ENCODE measurements around the gene ARTN.
A peak's percentile ranks its signal among the peaks of the same experiment; 100 is the strongest.

Gene ARTN

GRCh38 chr1:43942411-43942810 lies 8.8 kb downstream of the ARTN start:
- DNase-seq (ENCODE audit: low read depth, low spot score), result no peak

GRCh38 chr1:43944860-43945259 lies 11.3 kb downstream of the ARTN start:
- DNase-seq (ENCODE audit: low read depth, low spot score), result no peak
- no peak overlapping the region for H3K4me3 ChIP-seq (ENCODE audit: low read length)

More at GRCh38 chr1:43942411-43942810, 8.8 kb downstream of the ARTN start:
- no peak overlapping the region for H3K4me3 ChIP-seq (ENCODE audit: low read length)

- H3K4me3 ChIP-seq (ENCODE audit: low read length), result peak overlapping the region; percentile 97
- no peak for DNase-seq (ENCODE audit: low read depth, low spot score)
Measured at GRCh38 chr1:43945674-43946235, 12.2 kb downstream of the ARTN start.

GRCh38 chr1:43946236-43947060 lies 12.8 kb downstream of the ARTN start, which contains the start of gene IPO13:
Gene IPO13, plus strand, starts transcription at chr1:43946950. Its CDS starts 651 bp downstream, at chr1:43947601.
- DNase-seq (ENCODE audit: low read depth, low spot score), result peak; percentile 93
- H3K4me3 ChIP-seq (ENCODE audit: low read length), result peak within 1 kb of the TSS; percentile 97

GRCh38 chr1:43947061-43947873 lies 13.7 kb downstream of the ARTN start:
- H3K4me3 ChIP-seq (ENCODE audit: low read length), result peak overlapping the region; percentile 97
- DNase-seq (ENCODE audit: low read depth, low spot score), result no peak

GRCh38 chr1:43947874-43948437 lies 14.4 kb downstream of the ARTN start:
- peak overlapping the region; percentile 97 for H3K4me3 ChIP-seq (ENCODE audit: low read length)
- no peak for DNase-seq (ENCODE audit: low read depth, low spot score)

GRCh38 chr1:43949678-43950077 lies 16.1 kb downstream of the ARTN start:
- DNase-seq (ENCODE audit: low read depth, low spot score), result no peak

GRCh38 chr1:43951021-43951985 lies 17.7 kb downstream of the ARTN start:
- H3K4me3 ChIP-seq (ENCODE audit: low read length), result no peak overlapping the region
- DNase-seq (ENCODE audit: low read depth, low spot score), result no peak

More at GRCh38 chr1:43949678-43950077, 16.1 kb downstream of the ARTN start:
- no peak overlapping the region for H3K4me3 ChIP-seq (ENCODE audit: low read length)

- no peak for DNase-seq (ENCODE audit: low read depth, low spot score)
- no peak overlapping the region for H3K4me3 ChIP-seq (ENCODE audit: low read length)
Measured at GRCh38 chr1:43952731-43953346, 19.2 kb downstream of the ARTN start.

GRCh38 chr1:43953361-43953760 lies 19.8 kb downstream of the ARTN start:
- DNase-seq (ENCODE audit: low read depth, low spot score), result no peak
- no peak overlapping the region for H3K4me3 ChIP-seq (ENCODE audit: low read length)

- DNase-seq (ENCODE audit: low read depth, low spot score), result no peak
Measured at GRCh38 chr1:43954036-43954435, 20.4 kb downstream of the ARTN start.

GRCh38 chr1:43956234-43956633 lies 22.6 kb downstream of the ARTN start:
- H3K4me3 ChIP-seq (ENCODE audit: low read length), result no peak overlapping the region
- no peak for DNase-seq (ENCODE audit: low read depth, low spot score)

More at GRCh38 chr1:43954036-43954435, 20.4 kb downstream of the ARTN start:
- H3K4me3 ChIP-seq (ENCODE audit: low read length), result no peak overlapping the region

- H3K4me3 ChIP-seq (ENCODE audit: low read length), result no peak overlapping the region
- DNase-seq (ENCODE audit: low read depth, low spot score), result no peak
Measured at GRCh38 chr1:43957407-43958040, 23.9 kb downstream of the ARTN start.

GRCh38 chr1:43958351-43959255 lies 25.0 kb downstream of the ARTN start:
- DNase-seq (ENCODE audit: low read depth, low spot score), result no peak
- no peak overlapping the region for H3K4me3 ChIP-seq (ENCODE audit: low read length)

- DNase-seq (ENCODE audit: low read depth, low spot score), result no peak
- no peak overlapping the region for H3K4me3 ChIP-seq (ENCODE audit: low read length)
Measured at GRCh38 chr1:43960798-43961197, 27.2 kb downstream of the ARTN start.

GRCh38 chr1:43961692-43962091 lies 28.1 kb downstream of the ARTN start:
- DNase-seq (ENCODE audit: low read depth, low spot score), result no peak
- no peak overlapping the region for H3K4me3 ChIP-seq (ENCODE audit: low read length)

All from Jurkat, Clone E6-1 (cell line).